Right kidney (tissue), 9 donors: Measurements from ENCODE around the gene C1orf167.

Experiments used
- DNase-seq: peaks from one replicate; pipeline ENCODE4 v3.0.0-alpha.2; 2016
- long read RNA-seq, 8 donors: transcript quantifications; one replicate each; lab custom pipeline, GENCODE V29; 2026

Gene C1orf167, protein sequence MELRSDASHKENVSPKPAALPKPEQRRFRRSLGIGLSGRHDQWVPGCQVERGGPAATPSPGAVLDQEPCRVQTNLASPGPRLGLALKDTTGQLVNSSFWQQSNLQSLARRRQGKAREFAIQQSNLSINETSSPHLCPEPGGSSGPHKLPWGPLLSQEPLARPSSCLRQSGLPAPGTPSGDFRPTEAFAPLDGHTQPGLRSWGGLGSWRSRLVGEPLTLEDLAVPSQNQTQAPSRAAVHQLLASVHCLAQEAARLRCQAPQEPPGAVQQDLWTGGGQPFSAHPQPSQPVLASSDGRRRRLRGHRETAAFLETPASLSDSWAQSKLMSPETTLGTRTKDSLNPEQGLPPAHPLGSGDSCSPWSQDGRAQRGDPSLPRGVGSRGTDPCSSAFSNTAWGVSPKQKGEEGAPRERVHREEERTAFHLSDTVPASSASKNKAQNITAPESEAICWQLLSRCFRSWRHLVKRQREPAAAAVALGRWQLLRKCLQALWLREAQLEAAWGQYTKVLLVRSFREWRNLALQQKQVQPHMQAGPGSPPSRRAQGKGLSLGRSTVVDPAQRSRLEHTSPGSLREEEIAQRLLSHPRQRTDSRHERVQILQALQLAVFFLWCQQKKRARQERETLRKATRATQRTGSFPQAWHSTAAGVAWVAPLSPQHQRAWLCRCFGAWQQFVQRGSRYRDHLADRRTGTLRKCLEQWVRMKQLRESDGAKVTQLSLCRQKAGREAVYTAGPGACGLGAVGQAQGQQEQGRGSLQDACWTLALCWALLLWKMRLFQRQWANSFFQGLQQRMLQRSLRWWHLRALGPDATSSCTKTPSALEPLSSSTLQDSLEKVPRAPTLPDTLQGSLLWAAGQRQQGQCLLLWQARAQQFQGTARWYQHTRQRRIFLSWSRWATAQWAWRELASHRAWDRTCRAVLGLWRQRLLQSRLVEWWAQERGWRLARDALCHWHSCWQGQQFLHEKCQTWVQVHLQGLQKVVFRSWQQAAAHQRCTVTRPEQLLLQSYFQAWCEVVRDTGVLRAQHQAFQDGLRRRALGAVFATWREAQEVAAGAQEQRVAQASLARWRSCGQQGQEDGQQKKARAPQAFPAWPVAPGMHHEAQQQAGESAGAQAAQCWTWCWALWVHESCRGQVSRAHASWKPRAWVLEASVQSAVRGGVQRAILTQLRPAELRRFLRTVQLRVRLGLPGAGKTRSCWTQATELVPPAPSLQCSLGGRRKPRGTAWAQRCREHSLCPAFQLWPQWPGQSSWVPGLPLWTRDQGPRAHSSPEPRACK (N-terminal part only)
- long read RNA-seq, donor 1 = 0 reads
- long read RNA-seq, donor 2 = 0 reads
- long read RNA-seq, donor 3, partial matches to known transcripts = 0 of 1 reads
- long read RNA-seq, donor 3, other reads (novel, unspliced or antisense) = 0 of 1 reads
- long read RNA-seq, donor 4 = 0 reads
- long read RNA-seq, donor 5, partial matches to known transcripts = 0 of 2 reads
- long read RNA-seq, donor 5, other reads (novel, unspliced or antisense) = 0 of 2 reads
- long read RNA-seq, donor 6 = 0 reads
- long read RNA-seq, donor 7 = 0 reads
- long read RNA-seq, donor 8 = 0 reads

DNA sequence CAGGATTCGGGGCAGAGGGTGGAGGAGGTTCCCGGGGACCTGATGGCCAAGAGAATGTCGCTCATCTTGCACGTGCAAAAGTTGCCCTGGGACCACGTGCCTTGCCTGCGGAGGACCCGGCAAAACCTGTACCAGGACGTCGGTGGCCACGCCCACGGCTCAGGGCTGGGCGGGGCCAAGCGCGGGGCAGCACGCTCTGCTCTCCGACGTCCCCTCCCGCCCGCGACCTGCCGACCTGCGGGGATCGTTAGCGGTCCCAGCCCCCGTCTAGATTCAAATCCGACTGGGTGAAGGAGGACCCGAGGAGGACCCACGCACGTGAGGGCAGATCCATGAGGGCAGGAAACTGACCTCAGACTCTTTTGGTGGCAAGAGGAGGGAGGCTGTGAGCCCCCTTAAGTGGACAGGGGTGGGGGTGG is at the start of gene C1orf167:
Gene C1orf167, plus strand, starts transcription at position 206 of the 419 bp plus-strand sequence. CDS start 2,208 bp downstream, outside the sequence.
- no peak for DNase-seq

DNA sequence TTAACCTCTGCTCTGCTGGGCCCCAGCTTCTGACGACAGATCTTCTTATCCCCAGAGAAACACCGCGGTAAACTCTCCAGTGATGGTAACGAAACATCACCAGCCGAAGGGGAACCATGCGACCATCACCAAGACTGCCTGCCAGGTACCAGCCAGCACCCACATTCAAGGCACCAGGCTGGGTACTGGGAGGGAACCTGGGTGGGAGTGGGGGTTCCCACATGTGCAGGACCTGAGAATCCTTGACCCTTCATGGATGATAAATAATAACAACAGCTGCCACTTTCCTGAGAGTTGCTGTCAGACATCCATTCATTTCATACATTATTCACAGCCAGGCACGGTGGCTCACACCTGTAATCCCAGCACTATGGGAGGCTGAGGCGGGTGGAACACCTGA is 49.7 kb upstream of the C1orf167 start:
- DNase-seq = no peak

DNA sequence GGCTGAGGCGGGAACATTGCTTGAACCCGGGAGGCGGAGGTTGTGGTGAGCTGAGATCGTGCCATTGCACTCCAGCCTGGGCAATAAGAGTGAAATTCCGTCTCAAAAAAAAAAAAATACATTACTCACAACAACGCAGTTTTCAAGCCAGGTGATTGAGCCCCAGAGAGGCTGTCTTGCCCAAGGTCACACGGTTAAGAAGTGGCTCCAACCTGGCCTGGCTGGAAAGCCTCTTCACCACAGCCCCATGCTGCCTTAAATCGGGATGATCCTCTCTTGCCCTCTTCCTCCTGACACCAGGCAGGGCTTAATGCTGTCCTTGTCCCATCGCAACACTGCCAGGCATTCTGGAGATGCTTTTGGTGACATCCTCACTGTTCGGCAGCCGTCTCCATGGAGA is 48.9 kb upstream of the C1orf167 start:
- no peak for DNase-seq

DNA sequence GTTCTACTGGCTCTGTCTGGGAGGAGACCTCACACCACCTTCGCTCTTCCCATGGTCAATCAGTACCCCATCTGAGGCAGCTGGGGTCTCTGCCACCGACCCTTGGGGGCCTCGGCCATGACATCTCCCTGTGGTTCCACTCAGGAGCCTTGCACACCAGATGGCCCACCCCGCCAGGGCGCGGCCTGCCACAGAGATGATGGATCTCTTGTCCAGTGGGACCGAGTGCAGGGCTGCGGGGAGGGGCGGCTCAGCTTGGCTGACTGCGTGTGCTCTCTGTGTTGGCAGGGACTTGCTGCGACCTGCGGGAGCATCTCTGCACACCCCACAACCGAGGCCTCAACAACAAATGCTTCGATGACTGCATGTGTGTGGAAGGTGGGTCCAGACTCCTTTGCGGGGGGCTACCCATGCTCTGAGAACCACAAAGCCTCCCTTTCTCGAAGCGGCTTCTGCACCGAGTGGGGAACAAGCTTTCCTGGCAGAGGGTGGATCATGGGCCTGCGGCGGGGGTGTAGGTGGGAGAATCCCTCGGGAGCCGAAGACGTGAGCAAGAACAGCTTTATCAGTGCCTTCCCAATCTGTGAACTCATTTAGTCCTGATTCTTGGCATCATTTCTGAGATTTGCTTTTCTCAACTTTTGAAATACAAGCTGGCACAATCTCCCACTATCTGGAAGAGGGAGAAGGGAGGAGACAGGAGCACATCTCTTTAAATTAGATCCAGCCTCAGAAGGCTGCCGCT is 47.0 kb upstream of the C1orf167 start:
- no peak for DNase-seq

DNA sequence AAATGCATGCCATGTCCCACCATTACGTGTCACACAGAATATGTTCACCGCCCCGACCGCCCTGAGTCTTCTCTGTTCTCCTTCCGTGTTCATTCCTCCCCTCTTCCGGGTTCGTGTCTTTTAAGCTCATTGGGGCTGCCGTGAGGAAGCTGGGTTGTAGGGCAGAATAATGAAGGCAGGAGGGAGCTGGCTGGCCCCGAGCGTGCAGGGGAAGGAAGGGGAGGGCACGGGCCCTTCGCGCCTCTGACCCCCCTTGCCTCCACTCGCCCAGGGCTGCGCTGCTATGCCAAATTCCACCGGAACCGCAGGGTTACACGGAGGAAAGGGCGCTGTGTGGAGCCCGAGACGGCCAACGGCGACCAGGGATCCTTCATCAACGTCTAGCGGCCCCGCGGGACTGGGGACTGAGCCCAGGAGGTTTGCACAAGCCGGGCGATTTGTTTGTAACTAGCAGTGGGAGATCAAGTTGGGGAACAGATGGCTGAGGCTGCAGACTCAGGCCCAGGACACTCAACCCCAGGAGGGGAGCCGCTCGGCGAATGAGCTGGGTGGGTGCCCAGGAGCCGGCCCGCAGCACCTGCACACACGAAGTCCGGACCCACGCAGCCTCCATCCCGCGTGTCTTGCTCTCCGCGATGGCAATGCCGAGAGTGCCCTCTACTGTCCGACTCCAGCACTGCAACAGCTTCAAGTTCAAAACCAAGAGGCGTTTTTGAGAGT is 42.5 kb upstream of the C1orf167 start:
- peak; percentile 65 for DNase-seq

DNA sequence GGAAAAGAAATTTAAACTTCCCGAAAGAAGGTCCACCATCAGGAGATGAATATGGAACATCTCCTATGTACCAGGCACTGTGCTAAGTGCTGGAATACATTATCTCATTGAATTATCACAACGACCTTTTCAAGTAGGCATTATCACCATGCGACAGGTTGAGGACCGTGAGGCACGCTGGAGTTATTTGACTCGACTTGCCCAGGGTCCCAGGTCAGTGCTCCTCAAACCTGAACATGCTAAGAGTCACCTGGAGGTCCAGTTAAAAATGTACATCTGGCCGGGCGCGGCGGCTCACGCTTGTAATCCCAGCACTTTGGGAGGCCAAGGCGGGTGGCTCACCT is 42.0 kb upstream of the C1orf167 start:
- DNase-seq = no peak

DNA sequence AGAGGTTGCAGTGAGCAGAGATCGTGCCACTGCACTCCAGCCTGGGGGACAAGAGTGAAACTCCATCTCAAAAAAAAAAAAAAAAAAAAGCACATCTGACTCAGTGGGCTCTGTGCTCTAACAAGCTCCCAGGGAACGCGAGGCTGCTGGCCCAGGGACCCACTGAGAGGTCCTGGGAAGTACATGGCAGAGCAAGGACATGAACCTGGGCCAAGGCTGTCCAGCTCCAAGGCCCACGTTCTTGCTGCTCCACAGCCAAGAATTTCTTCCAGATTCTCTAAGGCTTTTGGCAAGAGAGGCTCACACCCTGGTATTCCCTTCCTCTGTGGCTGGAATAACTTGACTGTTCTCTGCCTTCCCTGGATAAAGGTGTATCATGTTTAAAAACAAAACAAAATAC is 41.5 kb upstream of the C1orf167 start:
- no peak for DNase-seq

DNA sequence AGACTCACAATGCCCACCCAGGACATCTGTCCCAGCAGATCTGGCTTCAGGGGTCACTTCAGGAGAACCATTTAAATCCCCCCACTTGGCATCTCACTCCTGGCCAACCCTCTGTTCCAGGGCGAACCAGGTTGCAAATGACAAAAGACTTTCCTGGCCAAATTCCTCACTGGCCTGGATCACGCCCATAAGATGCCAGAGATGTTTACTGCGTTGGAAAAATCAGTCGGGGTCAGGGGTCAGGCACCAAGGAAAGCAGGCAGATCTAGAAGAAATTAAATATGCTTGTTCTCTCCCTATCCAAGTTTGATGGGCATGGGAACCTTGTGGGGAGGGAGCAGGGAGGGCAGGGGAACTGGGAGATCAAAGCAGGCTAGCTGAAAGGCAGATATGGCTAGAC is 40.7 kb upstream of the C1orf167 start:
- DNase-seq = no peak

DNA sequence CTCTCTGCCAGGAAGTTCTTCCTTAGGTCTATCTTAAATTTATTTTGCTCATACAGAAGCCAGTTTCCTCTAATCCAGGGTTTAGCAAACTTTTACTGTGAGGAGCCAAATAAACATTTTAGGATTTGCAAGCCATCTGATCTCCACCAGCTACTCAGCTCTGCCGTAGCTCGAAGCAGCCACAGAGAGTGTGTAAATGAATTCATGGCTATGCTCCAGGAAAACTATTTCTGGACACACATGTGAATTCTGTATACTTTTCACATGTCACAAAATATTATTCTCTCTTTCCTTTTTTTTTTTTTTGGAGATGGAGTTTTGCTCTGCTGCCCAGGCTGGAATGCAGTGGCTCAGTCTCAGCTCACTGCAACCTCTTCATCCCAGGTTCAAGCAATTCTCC is 39.5 kb upstream of the C1orf167 start:
- DNase-seq = no peak

DNA sequence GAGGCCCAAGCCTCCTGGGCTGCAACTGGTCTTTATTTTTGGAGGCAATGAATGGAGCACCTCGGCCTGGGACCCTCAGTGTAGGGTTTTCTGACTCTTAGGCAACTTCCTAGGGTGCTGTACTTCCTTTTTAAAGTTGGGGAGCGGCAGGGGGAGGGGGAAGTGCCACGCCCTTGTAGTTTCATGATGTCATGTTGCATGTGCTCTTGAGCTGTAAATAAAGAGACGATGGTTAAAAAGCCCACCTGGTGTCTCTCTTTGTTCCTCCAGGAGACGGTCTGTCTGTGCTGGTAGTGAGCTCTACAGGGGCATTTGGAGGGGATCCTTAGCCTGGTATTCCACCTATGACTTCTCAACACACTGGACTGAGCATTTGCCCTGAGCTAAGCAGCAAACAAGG is 36.4 kb upstream of the C1orf167 start:
- no peak for DNase-seq

DNA sequence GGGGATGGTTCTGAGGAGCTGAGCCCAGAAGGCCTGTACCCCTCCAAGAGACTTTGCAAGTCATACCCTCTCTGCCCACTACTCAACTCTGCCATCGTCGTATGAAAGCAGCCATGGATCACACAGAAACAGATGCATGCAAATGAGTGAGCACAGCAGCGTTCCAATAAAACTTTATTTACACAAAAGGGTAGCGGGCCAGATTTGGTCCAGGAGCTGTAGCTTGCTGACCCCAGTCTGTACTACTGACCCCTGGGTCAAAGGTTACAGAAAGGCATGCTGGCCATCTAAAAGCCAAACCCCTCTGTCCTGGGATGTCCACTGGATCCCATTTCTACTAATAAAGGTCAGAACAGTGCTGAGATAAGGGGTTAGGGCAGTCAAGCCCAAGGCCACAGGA is 34.9 kb upstream of the C1orf167 start:
- no peak for DNase-seq

DNA sequence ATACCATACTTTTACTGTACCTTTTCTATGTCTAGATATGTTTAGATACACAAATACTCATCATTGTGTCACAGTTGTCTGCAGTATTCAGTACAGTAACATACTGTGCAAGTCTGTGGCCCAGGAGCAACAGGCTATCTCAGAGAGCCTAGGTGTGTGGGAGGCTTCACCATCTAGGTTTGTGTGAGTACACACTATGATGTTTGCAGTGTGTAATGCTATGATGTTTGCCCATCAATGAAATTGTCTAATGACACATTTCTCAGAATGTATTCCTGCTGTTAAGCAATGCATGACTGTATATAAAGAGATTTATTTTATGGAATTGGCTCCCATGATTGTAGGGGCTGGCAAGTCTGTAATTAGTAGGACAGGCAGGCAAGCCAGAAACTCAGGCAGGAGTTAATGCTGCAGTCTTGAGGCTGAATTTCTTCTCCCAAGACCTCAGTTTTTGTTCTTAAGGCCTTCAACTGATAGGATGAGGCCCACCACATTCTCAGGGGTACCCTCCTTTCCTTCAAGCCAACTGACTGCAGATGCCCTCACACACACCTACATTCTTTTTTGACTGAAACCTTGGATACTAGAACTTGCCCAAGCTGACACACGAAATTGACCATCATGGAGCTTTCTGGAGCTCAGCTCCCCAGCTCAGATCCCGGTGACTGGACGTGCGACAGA is 33.7 kb upstream of the C1orf167 start:
- DNase-seq = no peak

DNA sequence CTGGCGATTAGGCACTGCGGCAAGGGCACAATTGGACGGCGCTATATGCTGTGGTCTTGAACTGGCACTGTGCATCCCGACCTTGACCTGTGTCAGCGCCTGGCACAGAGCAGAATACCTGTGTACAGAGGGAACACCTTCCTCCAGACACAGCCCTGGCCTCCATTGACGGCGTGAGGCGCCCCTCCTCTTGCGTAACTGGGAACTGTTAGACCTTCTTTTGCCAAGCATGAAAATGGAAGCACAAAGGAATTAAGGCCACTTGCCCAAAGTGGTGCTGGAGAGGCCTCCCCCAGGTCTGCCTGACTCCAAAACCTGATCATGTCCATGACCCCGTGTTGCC is 32.9 kb upstream of the C1orf167 start:
- DNase-seq = no peak

DNA sequence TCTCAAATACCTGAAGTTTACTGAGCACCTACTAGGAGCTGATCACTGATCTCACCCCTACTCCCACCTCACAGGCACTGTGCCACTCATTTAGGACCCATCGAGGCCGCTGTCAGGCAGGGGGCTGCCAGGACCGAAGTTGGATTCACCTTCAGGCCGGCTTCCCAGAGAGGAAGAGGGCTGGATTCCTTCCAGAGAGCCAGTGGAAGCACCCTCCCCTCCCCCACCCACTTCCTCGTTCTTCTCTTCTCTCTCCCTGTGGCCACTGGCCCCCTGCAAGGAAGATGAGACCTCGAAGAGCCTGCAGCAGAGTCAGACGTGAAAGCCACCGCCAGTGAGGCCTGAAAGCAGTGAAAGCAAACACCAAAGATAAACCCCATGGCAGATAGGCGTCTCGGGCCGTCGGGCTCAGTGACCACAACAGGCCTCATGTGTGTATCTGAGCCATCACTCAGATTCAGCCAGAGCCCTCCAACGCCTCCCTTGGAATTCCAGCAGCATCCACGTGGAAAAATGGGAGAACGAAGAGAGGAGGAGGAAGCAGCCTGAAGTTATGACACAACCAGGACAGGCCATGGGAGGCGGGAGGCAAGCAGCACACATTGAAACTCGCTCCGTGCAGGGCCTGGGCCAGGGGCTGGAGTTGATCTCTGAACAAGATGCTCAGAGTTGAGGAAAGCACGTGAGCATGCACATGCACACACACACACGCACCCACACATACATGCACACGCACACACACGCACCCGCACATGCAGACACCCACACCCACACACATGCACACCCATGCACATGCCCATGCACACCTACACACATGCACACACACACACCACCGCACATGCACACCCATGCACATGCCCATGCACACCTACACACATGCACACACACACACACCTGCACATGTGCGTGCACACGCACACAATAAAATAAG is 32.2 kb upstream of the C1orf167 start:
- DNase-seq = peak; percentile 41

DNA sequence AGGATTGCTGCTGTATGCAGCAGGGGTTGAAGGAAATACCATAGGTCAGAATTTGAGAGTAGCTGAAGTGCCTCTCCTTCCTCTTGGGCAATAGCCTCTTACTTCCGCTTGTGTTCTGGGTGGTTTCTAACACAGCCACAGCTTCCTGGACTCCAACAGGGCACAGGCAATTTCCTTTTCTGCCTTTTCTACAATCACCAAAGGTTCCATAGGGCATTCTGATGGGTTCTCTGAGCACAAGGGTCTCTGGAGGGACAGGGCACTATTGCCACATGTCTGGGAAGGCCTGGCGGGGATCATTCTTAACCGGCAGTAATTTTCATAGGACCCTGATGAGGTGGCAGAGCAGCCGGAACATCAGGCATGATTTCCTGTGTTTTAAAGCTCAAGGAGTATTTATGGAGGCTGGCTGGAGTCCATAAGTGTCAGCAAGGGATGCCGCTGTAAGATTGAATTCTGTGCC is 31.5 kb upstream of the C1orf167 start:
- no peak for DNase-seq

DNA sequence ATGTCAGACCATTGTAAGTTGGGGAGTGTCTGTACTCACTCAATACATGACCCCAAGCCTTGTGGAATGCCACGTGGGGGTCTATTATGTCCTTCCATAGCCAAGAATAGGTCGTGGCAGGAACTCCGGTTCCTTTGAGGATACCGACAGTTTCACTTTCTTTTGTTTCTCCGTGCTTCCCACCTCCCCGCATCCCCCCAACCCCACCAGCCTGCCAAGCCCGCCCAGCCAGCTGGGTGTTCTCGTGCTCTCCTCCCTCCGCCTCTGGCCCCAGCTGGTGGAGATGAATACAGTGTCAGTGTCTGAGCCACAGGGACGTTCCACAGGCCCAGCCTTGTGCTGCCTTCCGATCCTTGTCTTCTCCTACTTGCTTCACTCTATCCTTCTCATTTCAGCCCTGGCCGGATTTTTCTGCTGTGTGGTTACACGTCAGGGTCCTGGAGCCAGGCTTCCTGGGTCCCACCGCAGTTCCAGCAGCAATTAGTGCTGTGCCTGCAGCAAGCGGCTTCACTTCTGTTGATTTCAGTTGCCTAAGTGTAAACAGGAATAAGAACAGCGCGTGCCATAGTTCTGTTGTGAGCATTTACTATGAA is 30.2 kb upstream of the C1orf167 start:
- peak; percentile 42 for DNase-seq

DNA sequence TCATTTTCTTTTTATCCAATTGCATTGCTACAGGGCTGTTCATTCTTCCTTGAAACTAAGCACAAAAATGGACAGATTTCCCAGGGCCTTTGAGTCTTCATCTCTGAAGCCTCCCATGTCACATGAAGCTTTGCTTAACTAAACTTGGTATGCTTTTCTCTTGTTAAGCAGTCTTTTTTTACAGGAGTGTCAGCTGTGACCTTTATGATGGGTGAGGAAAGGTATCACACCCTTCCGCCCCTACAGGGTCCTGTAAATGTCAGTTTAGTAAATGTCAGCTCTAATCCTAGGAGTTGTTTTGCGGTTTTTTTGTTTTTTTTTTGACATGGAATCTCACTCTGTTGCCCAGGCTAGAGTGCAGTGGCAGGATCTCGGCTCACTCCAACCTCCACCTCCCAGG is 28.7 kb upstream of the C1orf167 start:
- DNase-seq = no peak

DNA sequence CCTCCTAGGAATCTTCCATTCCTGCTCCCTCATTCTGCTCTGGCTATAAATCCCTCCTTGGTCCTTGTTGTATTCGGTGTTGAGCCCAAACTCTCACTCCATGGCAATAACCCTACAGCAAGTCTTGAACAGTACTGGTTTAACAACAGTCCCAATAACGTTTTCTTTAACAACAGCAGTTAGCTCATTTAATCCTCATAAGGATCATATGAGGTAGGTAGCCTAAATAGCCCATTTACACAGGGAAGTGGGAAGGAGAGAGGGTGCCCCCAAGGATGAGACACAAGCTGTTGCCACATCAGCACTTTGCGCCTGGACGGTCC is 26.5 kb upstream of the C1orf167 start:
- DNase-seq = no peak
